Posterior cingulate gyrus (tissue), 11 donors: ENCODE data around the gene CARMIL1.
A peak's percentile ranks its signal among the peaks of the same experiment; 100 is the strongest.

Experiments used
- DNase-seq, 10 donors: peaks; one replicate each; pipeline versions ENCODE4 v3.0.0 to v3.0.0-alpha.2; 2020 to 2021; ENCODE audit warnings: mixed read lengths in 3 of 10
- intact Hi-C: fragments of 100-400 bp; cut with DNase I; formaldehyde crosslinking; loops from one replicate; pipeline ENCODE4 v1.15.1; 2023

Gene CARMIL1

GRCh38 chr6:25399885-25400284 is 120.7 kb downstream of the CARMIL1 start:
- intact Hi-C loops: no loop called here
- no peak for DNase-seq

- intact Hi-C loops: no loop called here
- no peak for DNase-seq
Observed at GRCh38 chr6:25401711-25402110, 122.5 kb downstream of the CARMIL1 start.

- DNase-seq: no peak
- intact Hi-C loops: no loop called here
Observed at GRCh38 chr6:25402125-25402524, 123.0 kb downstream of the CARMIL1 start.

- intact Hi-C loops: no loop called here
Observed at GRCh38 chr6:25403150-25403549, 124.0 kb downstream of the CARMIL1 start.

GRCh38 chr6:25404091-25404490 is 124.9 kb downstream of the CARMIL1 start:
- peak in 1 of 10 donors; percentile 60 for DNase-seq
- intact Hi-C loops: no loop called here

More at GRCh38 chr6:25403150-25403549, 124.0 kb downstream of the CARMIL1 start:
- DNase-seq: no peak

GRCh38 chr6:25404693-25405169 is 125.6 kb downstream of the CARMIL1 start:
- peak in 3 of 10 donors; percentile 11 to 86 (median 79) for DNase-seq

GRCh38 chr6:25405442-25405841 is 126.3 kb downstream of the CARMIL1 start:
- no peak for DNase-seq
- intact Hi-C loops: no loop called here

More at GRCh38 chr6:25404693-25405169, 125.6 kb downstream of the CARMIL1 start:
- intact Hi-C loops: no loop called here

GRCh38 chr6:25407431-25407830 is 128.3 kb downstream of the CARMIL1 start:
- intact Hi-C loops: no loop called here
- no peak for DNase-seq

GRCh38 chr6:25410102-25410501 is 130.9 kb downstream of the CARMIL1 start:
- intact Hi-C loops: no loop called here
- DNase-seq: no peak

GRCh38 chr6:25411316-25411950 is 132.3 kb downstream of the CARMIL1 start:
- no peak for DNase-seq
- intact Hi-C loops: no loop called here

- DNase-seq: no peak
- intact Hi-C loops: no loop called here
Observed at GRCh38 chr6:25413207-25413905, 134.2 kb downstream of the CARMIL1 start.

- intact Hi-C loops: no loop called here
- no peak for DNase-seq
Observed at GRCh38 chr6:25414168-25414567, 135.0 kb downstream of the CARMIL1 start.

- intact Hi-C loops: no loop called here
- DNase-seq: no peak
Observed at GRCh38 chr6:25414755-25415154, 135.6 kb downstream of the CARMIL1 start.

GRCh38 chr6:25415274-25415673 is 136.1 kb downstream of the CARMIL1 start:
- intact Hi-C loops: no loop called here
- DNase-seq: no peak

GRCh38 chr6:25415701-25416100 is 136.5 kb downstream of the CARMIL1 start:
- no peak for DNase-seq
- intact Hi-C loops: no loop called here

GRCh38 chr6:25417046-25417605 is 138.0 kb downstream of the CARMIL1 start:
- no peak for DNase-seq
- intact Hi-C loops: no loop called here

GRCh38 chr6:25418454-25419052 is 139.4 kb downstream of the CARMIL1 start:
- no peak for DNase-seq
- intact Hi-C loops: no loop called here

GRCh38 chr6:25419879-25420278 is 140.7 kb downstream of the CARMIL1 start:
- intact Hi-C loops: no loop called here
- no peak for DNase-seq

- no peak for DNase-seq
- intact Hi-C loops: no loop called here
Observed at GRCh38 chr6:25423358-25423757, 144.2 kb downstream of the CARMIL1 start.

GRCh38 chr6:25424303-25424702 is 145.1 kb downstream of the CARMIL1 start:
- no peak for DNase-seq
- intact Hi-C loops: no loop called here

GRCh38 chr6:25427549-25427948 is 148.4 kb downstream of the CARMIL1 start:
- no peak for DNase-seq
- intact Hi-C loops: no loop called here
